NCI-H1105 (cell line): ENCODE results near the gene PITPNM1.
A peak's percentile ranks its signal among the peaks of the same experiment; 100 is the strongest.
"Not testable (repeated sequence)": the region's sequence is repeated elsewhere in the genome, so short reads cannot be mapped to it uniquely, and the experiment has no call there.

Experiments used
- DNase-seq: peaks from one replicate; lab custom pipeline; 2025; lab: John Stamatoyannopoulos, UW

The PITPNM1 gene

DNA sequence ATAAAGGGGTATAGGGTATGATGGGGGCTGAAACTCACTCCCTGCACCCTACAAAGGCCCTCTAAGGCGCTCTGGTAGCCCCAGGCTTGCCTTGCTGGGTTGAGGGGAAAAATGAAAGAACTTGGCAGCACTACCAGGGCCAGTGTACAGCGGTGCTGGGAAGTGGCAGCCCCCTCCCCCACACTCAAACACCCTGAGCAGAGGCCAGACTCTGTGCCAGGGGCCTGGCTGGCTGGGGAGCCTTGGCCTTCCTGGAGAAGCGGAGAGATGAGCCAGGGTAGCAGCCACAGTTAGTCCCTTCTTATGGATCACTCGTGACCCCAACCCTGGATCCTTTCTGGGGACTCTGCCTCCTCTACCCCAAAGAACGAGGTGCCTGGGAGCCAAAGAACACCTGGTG, 38.8 kb downstream of the PITPNM1 start:
- no peak for DNase-seq

DNA sequence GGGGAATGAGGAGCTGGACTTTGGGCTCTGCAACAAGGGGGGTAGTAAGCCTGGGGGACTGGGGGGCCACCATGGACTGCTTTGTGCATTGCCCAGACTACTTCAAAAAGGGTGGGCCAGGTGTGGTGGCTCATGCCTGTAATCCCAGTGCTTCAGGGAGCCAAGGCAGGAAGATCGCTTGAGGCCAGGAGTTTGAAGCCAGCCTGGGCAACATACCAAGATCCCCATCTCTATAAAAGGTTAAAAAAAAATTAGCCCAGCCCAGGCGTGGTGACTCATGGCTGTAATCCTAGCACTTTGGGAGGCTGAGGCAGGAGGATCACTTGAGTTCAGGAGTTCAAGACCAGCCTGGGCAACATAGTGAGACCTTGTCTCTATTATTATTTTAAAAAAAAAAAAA, 39.6 kb downstream of the PITPNM1 start:
- not testable (repeated sequence) for DNase-seq

DNA sequence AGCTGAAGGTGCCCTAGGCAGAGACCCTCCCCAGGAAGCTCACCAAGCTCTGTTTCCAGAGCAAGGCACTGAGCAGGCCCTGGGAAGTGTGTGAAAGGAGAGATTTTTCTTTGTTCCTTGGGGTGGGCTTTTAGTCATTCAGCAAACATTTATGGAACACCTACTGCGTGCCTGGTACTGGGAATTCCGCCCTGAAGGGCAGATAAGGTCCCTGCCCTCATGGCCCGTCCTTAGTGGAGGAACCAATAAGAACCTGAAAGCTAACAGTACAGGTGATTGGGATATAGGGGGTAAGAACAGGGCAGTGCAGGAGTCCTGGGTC, 40.0 kb downstream of the PITPNM1 start:
- DNase-seq = no peak

DNA sequence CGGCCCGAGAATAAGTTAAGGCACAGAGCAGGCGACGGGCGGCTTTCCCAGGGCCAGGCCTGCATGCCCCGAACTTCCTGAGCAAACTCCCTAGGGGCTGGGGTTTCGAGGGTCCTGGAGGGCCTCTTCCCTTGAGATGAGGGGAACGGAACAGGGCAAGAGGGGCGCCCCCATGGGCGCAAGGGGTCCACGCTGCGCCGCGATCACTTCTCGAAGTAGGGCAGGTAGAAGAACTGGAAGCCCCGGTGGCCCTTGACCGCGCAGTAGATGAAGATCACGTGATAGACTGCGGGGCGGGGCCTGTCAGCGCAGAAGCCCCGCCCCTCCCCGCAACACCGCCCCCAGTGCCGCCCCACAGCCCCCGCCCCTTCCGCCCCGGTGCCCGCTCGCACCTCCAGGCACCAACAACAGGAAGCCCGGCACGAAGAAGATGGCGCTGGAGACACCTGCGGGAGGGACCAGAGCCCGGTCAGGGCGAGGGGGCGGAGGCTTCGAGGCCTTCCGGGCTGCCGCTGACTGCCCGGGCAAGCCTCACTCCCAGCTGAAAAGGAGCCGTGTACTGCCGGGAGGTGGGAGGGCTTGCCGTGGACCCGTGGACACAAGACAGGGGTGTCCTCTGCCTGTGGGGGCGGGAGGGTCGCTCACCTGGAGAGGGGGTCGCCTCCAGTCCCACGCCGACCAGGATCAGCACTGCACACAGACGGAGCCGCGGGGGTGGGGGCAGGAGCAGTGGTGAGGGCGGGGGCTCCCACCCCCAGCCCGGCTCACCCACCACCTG, 40.6 kb downstream of the PITPNM1 start:
- peak; percentile 86 for DNase-seq

DNA sequence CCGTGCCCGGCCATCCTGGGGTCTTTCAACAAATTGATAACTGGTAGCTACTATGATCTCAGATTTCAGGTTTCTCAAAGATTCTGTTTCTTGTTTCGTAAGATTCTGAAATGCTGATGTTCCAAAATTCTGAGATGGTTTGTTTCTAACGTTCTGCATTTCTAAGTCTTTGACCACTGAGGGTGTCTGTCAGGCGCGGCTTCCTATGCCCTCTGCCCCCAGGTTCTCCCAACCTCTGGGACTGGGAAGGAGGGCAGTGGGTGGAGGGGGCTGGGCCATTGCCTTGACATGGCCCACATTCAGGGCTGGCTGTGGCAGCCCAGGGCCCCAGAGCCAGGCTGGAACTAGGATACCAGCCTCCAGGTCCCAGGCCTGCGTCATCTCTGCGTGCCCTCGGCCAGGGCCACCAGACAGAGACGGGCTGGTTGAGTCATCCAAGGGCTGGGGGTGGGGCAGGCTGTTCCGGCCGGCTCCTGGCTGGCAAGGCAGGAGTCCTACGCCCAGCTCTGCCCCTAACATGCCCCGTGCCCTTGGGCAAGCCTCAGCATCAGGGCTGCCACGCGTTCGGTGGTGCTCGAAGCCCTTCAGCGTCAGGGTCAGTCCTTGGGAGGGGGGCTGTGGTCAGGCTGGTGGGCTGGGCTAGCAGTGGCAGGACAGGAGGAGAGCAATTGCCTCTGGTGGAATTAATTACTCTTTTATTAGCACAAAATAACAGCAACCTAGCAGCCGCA, 41.3 kb downstream of the PITPNM1 start:
- DNase-seq = no peak

DNA sequence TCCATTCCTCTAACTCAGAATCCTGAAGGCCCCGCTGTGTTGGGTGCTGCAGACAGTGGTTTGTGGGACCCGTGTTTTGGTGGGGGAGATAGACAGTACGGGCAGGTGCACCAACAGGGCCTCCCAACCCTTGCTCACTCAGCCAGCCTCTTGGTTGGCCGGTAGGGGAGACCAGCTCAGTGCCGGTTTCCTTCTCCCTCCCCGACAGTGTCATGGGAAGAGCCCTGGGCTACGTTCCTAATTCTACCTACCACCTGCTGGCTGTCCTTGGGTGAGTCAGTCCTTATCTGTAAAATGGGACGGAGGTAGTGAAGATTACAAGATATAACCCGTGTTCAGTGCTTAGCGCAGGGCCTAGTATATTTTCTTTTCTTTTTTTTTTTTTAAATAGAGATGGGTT, 42.0 kb downstream of the PITPNM1 start:
- DNase-seq = no peak

DNA sequence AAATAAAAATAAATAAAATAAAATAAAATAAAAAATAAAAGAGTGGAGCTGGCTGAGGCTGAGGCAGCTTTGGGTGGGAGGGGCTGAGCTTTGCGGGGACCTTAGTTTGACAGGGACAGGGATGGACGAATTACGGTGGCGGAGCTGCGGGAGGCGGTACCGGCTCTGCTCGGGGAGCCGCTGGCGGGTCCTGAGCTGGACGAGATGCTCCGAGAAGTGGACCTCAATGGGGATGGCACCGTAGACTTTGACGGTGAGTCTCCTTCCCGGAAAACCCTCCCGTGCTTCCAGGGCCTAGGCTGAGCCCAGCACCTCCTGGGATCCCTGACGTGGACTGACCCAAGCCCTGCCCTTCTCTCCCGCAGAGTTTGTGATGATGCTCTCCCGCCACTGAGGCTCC, 46.9 kb downstream of the PITPNM1 start:
- DNase-seq = no peak

DNA sequence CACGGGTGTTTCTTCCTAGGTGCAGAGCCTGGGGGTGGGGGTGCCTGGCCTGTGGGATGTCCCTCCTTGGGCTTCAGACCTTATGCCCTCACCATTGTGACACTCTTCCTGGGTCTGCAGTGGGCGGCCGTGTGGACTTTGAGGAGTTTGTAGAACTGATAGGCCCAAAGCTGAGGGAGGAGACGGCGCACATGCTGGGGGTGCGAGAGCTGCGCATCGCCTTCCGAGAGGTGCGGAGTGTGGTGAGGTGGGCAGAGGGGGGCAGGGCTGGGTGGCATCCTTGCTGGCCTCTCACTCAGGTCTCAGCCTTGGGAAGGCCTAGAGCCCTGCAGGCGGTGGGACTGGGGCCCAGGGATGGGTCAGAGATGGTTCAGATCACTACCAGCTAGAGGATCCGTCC, 47.7 kb downstream of the PITPNM1 start:
- no peak for DNase-seq

DNA sequence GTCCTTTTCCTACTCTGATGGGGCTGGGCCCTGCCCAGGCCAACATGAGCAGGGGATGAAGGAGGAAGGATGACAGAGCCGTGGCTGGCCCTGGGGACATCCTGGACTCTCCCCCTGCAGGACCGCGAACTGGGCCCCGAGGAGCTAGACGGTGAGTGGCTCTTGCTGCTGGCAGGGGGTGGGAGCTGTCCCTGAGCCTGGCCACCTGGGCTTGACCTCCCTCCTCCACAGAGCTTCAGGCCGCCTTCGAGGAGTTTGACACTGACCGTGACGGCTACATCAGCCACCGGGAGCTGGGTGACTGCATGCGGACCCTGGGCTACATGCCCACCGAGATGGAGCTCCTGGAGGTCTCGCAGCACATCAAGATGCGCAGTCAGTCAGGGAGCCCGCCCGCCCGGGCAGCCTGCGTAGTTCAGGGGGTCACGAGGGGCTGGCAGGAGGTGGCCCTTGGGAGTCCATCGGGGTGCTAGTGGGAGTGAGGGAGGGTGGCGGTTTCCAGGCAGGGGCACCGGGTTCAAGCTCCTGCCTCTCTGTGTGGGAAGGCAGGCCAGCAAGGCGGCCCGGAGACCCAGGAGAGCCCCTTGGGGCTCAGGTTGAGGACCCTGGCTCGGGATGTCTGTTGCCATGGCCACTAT, 49.0 kb downstream of the PITPNM1 start:
- DNase-seq = no peak

DNA sequence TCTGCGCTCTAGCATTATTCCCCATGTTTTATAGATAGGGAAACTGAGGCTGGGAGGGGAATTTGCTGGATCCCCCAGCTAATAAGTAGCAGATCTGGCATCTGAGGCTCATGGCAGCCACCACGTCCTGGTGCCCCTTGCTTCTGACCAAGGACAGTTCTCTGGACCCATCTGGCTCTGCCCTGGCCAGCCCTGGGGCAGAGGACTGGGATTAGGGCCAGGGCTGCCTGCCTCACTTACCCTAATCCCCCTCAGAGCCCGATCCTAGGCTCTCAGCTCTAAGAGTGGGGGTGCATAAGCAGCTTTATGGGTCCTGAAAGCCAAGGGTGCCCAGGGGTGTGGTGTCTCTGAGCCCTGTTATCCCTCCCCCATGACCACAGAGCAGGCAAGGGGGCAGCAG, 50.1 kb downstream of the PITPNM1 start, which contains the start of gene CABP4:
Gene CABP4 (plus strand): TSS at position 301 of the 400 bp plus-strand sequence. CDS start 70 bp downstream, at position 371.
- DNase-seq = no peak

DNA sequence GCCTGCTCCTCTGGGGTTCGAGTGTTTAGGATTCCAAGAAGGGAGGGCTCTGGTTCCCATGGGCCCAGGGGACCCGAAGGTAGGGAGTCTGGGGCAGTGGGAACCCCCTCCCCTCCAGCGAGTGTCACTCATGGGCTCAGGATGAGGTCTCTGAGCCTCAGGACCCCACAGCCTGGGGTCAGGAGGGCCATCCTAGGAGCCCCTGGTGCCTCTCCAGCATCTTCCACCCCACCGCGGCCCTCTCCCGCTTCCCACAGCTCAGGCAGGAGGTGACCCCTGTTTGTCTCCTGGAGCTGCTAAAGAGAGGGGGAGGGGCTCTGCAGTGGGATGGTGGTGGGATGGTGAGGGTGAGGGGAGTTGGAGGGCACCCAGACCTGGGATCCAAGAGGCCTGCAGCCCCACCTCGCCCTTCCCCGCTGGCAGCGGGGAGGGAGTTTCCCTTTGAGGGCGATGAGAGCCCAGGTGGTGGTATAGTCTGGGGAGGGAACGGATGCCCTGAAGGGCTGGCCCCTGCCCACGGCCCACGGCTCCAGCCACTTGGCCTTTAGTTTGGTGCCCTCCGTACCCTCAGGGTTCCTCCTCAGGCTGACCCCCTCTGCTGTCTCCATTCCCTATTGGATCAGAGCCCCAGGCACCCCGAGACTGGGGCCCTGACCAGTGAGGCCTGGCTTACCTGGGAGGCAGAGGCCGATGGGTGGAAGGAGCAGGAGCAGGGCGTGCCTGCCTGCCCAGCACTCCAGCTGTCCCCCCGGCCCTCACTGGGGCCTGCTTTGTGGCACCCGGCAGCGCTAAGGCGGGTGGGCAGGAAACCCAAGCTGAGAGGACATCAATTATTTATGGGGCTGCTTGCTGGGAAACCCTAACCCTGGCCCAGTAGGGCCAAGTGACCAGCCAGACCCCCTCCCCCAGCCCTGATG, 51.1 kb downstream of the PITPNM1 start:
- DNase-seq = no peak

DNA sequence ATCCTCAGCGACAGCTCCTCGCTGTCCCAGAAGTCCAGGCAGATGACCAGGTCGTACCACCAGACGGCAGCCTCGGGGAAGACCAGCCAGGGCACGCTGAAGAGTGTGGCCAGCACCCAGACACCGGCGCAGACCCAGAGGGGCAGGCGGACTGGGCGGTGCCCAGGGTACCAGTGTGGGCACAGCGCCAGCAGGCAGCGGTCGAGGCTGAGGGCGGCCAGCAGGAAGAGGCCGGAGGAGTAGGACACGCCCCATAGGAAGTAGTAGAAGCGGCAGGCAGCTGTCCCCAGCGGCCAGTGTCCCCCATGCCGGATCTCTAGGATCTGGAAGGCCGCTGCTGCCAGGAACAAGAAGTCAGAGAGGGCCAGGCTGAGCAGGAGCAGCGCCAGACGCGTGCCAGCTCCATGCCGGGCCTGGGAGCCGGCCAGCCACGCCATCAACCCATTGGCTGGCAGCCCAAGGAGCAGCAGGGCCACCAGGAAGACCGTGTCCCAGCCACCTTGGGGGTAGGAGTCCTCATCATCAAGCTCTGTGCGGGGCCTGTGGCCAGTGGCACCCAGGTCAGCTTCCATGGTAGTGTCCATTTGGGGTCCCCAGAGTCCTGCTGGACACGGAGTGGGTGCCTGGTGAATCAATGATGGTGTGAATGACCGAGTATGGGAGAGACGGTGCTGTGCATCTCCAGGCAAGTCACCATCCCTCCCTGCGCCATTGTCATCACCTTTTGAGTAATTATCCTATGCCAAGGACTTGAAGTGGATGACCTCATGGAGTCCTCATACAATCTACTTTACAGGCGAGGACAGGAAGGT, 52.8 kb downstream of the PITPNM1 start, which contains the start of gene GPR152:
Gene GPR152 (minus strand): TSS at position 589 of the 812 bp plus-strand sequence. CDS start 5 bp downstream, at position 584.
- no peak for DNase-seq

DNA sequence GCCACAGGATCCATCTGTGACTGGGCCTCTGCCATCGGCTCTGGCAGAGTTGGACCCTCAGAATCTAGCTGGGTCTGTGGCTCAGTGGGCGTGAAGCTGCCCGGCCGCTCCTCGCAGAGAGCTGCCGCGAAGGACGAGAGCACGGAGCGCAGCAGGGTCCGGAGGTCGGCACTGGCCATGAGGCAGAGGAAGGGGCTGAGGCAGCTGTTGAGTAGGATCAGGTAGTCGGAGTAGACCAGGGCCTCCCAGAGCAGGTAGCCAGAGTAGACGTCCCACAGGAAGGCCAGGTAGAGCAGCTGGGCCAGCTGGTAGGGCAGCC, 53.5 kb downstream of the PITPNM1 start:
- no peak for DNase-seq

DNA sequence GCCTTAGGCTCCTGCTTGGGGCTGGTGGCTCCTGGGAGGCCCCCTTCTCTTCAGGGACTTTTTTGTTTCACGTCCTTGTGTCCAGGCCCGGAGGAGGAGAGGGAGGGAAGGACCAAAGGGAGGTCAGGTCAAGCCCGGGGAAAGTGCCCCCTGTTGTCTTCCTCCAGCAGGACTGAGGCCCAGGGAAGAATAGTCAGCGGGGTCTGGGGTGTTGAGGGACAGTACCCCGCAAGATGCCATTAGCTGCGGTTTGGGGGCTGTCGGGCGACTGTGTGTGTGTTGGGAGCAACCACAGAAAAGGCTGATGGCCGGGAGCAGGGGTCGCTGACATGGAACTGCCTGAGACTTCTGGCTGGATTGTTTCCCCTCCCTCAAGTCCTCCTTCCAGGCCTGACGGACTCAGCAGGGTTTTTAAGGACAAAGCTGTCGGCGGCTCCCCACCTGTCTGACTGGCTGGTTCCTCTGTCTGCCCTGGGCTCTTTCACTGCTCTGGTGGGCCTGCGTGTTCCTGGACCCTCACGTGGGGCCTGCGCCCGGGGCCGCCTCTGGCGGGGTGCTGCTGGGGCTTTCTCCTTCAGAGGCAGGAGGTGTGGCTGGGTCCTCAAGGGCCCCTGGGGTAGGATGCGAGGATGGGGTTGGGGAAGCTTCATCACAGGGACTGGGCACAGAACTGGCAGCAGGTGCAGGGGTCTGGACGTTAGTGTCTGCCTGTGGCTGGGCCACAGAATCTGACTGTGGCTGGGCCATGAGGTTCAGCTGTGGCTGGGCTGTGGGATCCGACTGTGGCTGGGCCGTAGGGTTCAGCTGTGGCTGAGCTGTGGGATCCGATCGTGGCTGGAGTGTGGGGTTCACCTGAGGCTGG, 54.1 kb downstream of the PITPNM1 start:
- DNase-seq = no peak

DNA sequence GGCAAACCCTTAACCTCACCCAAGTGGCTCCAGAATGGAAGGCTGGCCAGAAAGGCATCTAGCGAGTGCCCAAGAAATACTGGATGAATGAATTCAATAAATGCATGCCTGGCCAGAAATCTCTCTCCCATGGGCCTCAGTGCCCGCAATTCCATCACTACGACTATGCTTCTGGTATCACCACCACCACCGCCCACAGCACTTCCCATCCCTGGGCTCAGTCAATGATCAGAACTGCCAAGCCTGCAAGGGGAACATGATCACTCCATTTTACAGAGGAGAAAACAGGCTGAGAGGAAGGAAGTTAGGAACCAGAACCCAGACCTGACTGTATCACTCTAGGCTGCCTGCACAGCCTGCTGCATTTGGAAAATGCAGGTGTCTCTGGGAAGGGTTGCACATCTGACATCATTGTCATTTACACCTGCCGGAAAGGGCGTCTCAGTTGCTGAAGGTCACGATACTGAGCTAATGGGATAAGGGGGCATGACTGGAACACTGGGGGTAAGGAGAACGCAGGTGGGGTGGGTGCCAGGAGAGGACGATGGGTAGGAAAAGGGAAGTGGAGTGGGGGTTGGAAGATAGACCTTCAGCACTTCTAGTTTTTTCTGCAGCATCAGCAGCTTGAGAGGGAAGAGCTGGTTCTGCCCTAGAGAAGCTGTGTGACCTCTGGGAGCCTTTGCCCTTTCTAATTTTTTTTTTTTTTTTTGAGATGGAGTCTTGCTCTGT, 55.9 kb downstream of the PITPNM1 start:
- DNase-seq = no peak

DNA sequence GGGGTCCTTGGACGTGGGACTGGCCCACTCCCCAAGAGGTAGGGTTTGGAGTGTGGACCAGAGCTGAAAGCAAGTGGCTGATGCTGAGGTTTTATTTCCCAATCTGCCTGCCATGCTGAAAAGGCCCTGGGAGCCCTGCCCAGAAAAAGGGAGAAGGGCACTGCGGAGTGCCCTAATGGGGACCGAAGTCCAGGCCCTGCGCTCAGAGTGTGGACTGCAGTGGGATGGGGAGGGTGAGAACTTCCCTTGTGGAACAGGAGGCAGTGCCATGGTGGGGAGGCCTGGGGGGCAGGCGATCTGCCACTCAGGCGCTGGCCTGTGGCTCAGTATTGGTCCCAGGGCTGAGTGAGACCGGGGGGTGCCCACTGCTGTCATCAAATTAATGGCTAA, 56.9 kb downstream of the PITPNM1 start:
- no peak for DNase-seq

DNA sequence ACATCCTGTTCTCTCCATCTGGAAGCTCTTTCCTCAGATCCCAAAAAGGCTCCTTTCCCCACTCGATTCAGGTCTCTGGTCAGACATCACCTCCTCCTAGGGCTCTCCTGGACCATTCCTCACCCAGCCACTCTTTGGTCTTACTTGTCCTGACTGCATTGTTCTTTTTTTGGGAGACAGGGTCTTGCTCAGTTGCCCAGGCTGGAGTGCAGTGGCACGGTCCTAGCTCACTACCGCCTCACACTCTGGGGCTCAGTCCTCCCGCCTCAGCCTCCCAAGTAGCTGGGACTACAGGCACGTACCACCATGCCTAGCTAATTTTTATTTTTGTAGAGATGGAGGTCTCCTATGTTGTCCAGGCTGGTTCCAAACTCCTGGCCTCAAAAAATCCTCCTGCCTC, 59.6 kb downstream of the PITPNM1 start:
- DNase-seq = no peak

DNA sequence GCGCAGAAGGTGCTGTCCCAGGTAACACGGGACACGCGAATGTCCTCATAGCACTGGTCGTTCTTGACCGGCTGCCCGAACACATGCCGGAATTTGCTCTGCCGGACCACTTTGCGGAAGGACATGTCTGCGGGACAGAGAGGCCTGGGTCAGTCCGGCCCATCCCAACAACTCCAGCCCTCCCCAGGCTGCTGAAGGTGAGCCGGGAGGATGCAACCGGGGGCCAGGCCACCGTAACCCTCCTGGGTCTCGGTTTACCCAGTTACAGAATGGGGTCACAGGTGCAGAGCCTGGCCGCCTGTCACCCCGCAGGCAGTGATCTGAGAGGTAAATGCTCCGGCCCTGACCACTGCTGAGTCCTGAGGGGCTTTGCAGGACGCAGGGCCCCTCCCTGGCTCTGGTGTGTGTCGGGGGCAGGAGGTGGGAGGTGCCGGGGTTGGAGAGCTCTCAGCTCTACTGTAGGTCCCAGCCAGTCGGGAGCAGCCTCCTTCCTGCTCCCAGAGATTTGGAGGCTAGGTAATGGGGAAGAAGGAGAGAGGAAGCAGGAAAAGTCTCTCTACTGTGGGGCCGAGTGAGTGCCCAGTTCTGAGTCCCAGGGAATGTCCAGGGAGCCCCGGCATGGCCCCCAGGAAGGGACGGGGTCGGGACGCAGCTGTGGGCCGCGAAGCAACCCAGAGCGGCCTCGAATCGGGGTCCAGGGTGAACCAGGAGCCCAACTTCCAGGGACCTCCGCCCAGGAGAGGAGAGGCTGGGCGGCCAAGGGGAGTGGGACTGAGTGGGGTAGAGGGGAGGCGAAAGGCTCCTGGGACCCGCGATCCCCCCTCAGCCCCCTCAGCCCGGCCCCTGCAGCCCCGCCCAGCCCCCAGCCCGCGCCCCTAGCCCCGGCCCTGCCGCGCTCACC, 62.4 kb downstream of the PITPNM1 start:
- no peak for DNase-seq
